Peyer's patch (tissue), 4 donors: Measurements from ENCODE around the gene LIX1. TPM values are rescaled to one million over a fixed set of nuclear protein-coding genes. Genes with fewer than 3 reads are reported as not detected.

Experiments
- DNase-seq, 3 donors: peaks; one replicate each; pipeline ENCODE4 v3.0.0-alpha.2; 2017 to 2019
- H3K27ac ChIP-seq, 4 donors: fragments of 200-600 bp; sonication (generic); one replicate each; pipeline ENCODE4 v1.5.1; 2016 to 2019
- H3K27me3 ChIP-seq, 2 donors: fragments of 200-600 bp; sonication (generic); one replicate each; pipeline ENCODE4 v1.5.1; 2019
- H3K36me3 ChIP-seq, 3 donors: fragments of 200-600 bp; sonication (generic); one replicate each; pipeline ENCODE4 v1.5.1; 2016 to 2019
- H3K4me1 ChIP-seq, 4 donors: fragments of 200-600 bp; sonication (generic); one replicate each; pipeline ENCODE4 v1.5.1; 2016 to 2019
- H3K4me3 ChIP-seq, 4 donors: fragments of 200-600 bp; sonication (generic); 1 replicate in 3 of 4; 2 replicates in 1 of 4; pipeline ENCODE4 v1.5.1; 2016 to 2019; ENCODE audit warnings: mild to moderate bottlenecking in 1 of 4
- H3K9me3 ChIP-seq, 4 donors: fragments of 200-600 bp; sonication (generic); one replicate each; pipeline ENCODE4 v1.5.1; 2016 to 2019; ENCODE audit warnings: mild to moderate bottlenecking in 1 of 4
- POLR2A ChIP-seq, 2 donors: fragments of 450-650 bp; IDR thresholded peaks; one replicate each; pipeline ENCODE4 v1.5.1; 2017; ENCODE audit warnings: antibody characterized with exemption in 2 of 2, mild to moderate bottlenecking in 2 of 2, moderate library complexity in 2 of 2
- total RNA-seq, 4 donors: library from RNA; depleted of rRNA; stranded (reverse); fragments of >200 nt; gene quantifications; one replicate each; pipeline ENCODE4 v1.1.0, GENCODE V29; 2016
- TF ChIP-seq, protein P1 (sequence below), 6 experiments: fragments of 450-650 bp in 4 of 6; fragments of 200-600 bp in 2 of 6; sonication (generic) in 1 of 6; IDR thresholded peaks; one replicate each; pipeline ENCODE4 v1.5.1; 2017 to 2019; ENCODE audit warnings: antibody characterized with exemption in 6 of 6, mild to moderate bottlenecking in 3 of 6, moderate library complexity in 1 of 6

The LIX1 gene
- total RNA-seq, 4 donors from 2014 or later, result 0.13 TPM; not detected in 3

GRCh38 chr5:97133101-97133500 lies 9.3 kb downstream of the LIX1 start:
- H3K4me1 ChIP-seq, result no peaks in the 10 kb centered on the region
- no peak for DNase-seq
- H3K36me3 ChIP-seq, result no peaks in the 10 kb centered on the region
- no peaks in the 10 kb centered on the region for H3K27me3 ChIP-seq
- no peak overlapping the region for H3K27ac ChIP-seq
- no peaks in the 10 kb centered on the region for H3K9me3 ChIP-seq
- H3K4me3 ChIP-seq, result no peak overlapping the region
- TF ChIP-seq POLR2A (IDR thresholded peaks at IDR 0.05), result no peak
- TF ChIP-seq, protein P1, sequence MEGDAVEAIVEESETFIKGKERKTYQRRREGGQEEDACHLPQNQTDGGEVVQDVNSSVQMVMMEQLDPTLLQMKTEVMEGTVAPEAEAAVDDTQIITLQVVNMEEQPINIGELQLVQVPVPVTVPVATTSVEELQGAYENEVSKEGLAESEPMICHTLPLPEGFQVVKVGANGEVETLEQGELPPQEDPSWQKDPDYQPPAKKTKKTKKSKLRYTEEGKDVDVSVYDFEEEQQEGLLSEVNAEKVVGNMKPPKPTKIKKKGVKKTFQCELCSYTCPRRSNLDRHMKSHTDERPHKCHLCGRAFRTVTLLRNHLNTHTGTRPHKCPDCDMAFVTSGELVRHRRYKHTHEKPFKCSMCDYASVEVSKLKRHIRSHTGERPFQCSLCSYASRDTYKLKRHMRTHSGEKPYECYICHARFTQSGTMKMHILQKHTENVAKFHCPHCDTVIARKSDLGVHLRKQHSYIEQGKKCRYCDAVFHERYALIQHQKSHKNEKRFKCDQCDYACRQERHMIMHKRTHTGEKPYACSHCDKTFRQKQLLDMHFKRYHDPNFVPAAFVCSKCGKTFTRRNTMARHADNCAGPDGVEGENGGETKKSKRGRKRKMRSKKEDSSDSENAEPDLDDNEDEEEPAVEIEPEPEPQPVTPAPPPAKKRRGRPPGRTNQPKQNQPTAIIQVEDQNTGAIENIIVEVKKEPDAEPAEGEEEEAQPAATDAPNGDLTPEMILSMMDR (IDR thresholded peaks at IDR 0.05), result no peak

GRCh38 chr5:97131921-97132320 lies 10.5 kb downstream of the LIX1 start:
- Histone ChIP-seq H3K36me3 (no peaks in the 10 kb centered on the region), H3K4me1 (no peaks in the 10 kb centered on the region), H3K4me3 (no peak overlapping the region), H3K9me3 (no peaks in the 10 kb centered on the region), H3K27me3 (no peaks in the 10 kb centered on the region), H3K27ac (no peak overlapping the region)
- TF ChIP-seq POLR2A (IDR thresholded peaks at IDR 0.05), result no peak
- TF ChIP-seq, protein P1 (IDR thresholded peaks at IDR 0.05), result no peak
- DNase-seq, result no peak

DNA sequence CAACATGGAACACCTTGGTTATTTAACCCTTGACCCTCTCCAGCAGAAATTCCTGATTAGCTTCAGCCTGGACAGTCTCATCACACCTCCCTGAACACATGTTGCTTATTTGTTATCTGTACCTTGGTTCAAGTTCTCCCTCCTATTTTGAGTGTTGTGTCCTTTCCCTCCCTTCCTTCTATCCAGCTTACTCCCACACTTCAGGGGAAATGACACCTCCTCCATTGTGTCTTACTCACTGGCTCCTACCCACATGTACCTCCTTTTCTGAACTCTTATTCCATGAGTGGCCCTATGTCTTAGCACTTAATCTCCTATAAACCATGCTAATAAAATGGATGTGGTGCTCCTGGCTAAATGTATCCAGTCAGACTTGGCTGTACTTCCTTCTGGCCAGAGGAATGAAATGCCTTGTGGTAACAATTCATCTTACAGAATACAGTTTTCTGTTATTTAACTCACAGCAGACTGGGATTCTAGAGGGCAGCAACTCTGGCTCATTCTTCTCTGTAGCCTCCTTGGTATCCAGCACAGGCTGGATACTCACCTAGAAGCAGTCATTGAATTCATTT lies 11.2 kb downstream of the LIX1 start:
- no peaks in the 10 kb centered on the region for H3K36me3 ChIP-seq
- no peak for DNase-seq
- H3K4me3 ChIP-seq, result no peak overlapping the region
- H3K27ac ChIP-seq, result no peak overlapping the region
- H3K27me3 ChIP-seq, result no peaks in the 10 kb centered on the region
- no peaks in the 10 kb centered on the region for H3K4me1 ChIP-seq
- TF ChIP-seq, protein P1 (IDR thresholded peaks at IDR 0.05), result no peak
- TF ChIP-seq POLR2A (IDR thresholded peaks at IDR 0.05), result no peak
- no peaks in the 10 kb centered on the region for H3K9me3 ChIP-seq

DNA sequence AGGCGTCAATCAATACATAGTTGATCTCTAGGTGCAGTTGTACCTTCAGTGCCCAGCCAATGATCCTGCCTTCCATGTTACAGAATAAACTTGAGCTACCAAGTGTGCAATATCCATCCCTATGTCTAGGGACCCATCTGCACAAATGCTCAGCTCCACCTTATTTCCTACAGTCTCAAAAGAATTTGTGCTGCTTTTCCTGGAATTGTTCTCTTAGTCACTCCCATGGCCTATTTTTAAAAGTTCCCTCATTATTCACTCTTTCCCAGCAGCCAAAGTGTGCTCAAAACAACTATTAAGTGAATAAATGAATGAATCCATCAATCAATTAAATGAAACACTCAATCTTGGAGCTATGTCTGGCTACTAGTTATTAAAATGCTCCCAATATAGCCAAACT lies 14.7 kb downstream of the LIX1 start:
- no peak for DNase-seq
- Histone ChIP-seq H3K9me3 (no peaks in the 10 kb centered on the region), H3K36me3 (no peaks in the 10 kb centered on the region), H3K27me3 (no peaks in the 10 kb centered on the region), H3K4me3 (no peak overlapping the region), H3K4me1 (no peaks in the 10 kb centered on the region), H3K27ac (no peak overlapping the region)
- TF ChIP-seq, protein P1 (IDR thresholded peaks at IDR 0.05), result no peak
- TF ChIP-seq POLR2A (IDR thresholded peaks at IDR 0.05), result no peak

- TF ChIP-seq, protein P1 (IDR thresholded peaks at IDR 0.05), result no peak
- TF ChIP-seq POLR2A (IDR thresholded peaks at IDR 0.05), result no peak
- no peak overlapping the region for H3K27ac ChIP-seq
- no peaks in the 10 kb centered on the region for H3K9me3 ChIP-seq
- H3K4me1 ChIP-seq, result no peaks in the 10 kb centered on the region
- no peak for DNase-seq
- H3K36me3 ChIP-seq, result no peaks in the 10 kb centered on the region
- H3K4me3 ChIP-seq, result no peak overlapping the region
- no peaks in the 10 kb centered on the region for H3K27me3 ChIP-seq
Observed at GRCh38 chr5:97125125-97125683, 17.2 kb downstream of the LIX1 start.
